NOMO-1 treated with DMSO at 0.1 percent for 48 hours (cell line): Measurements from ENCODE around the gene PLXNA3.
A peak's percentile ranks its signal among the peaks of the same experiment; 100 is the strongest.

Source experiments
- DNase-seq: peaks from one replicate; lab custom pipeline; 2025; ENCODE audit not compliant: unreplicated experiment; lab: John Stamatoyannopoulos, UW

PLXNA3 gene

GRCh38 chrX:154526901-154527675 lies 69.0 kb downstream of the PLXNA3 start:
- DNase-seq: peak; percentile 66
